Measurements from ENCODE around the gene NIPAL1. TPM values are rescaled to one million over a fixed set of nuclear protein-coding genes. Genes with fewer than 3 reads are reported as not detected.

The NIPAL1 gene
- total RNA-seq, 4 donors from 2014 or later, result 40.2 to 65.8 (median 60.0) TPM

GRCh38 chr4:48044298-48044697, 27.7 kb downstream of the NIPAL1 start:
- intact Hi-C loops (cut with DNase I; ENCODE audit: low total_unique reads), result no loop called here
- TF ChIP-seq CTCF (IDR thresholded peaks at IDR 0.05) (no peak), POLR2A (IDR thresholded peaks at IDR 0.05) (no peak)
- no peak overlapping the region for H3K4me3 ChIP-seq (ENCODE audit: low read depth, poor library complexity, severe bottlenecking)
- WGBS, 2 donors, result 80 to 82% methylated on average over 2 of the region's 2 CpGs
- no peak for DNase-seq (ENCODE audit: low spot score in 2 of 2)

DNA sequence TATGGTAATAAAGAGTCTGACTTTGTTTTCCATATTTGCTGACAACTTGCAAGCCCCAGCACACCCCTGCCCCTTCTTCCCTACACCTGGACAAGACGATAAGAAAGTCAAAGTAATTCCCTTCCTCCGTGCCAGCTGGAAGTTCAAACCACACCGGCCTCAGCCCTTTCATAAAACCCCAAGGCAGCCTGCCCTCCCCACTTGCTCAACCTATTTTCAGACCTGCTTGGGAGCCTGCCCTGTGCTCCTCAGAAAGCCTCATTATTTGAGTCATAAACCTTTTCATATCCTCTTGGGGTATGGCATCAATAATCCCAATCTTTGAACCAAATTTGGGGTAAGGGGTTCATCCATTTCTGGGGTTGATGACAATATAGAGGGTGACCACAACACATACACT, 29.5 kb downstream of the NIPAL1 start:
- WGBS, 2 donors, result 26 to 34% methylated on average over 3 of the region's 3 CpGs
- intact Hi-C loops (cut with DNase I; ENCODE audit: low total_unique reads), result no loop called here
- TF ChIP-seq POLR2A (IDR thresholded peaks at IDR 0.05) (no peak), CTCF (IDR thresholded peaks at IDR 0.05) (no peak)
- no peak overlapping the region for H3K4me3 ChIP-seq (ENCODE audit: low read depth, poor library complexity, severe bottlenecking)
- no peak for DNase-seq (ENCODE audit: low spot score in 2 of 2)

DNA sequence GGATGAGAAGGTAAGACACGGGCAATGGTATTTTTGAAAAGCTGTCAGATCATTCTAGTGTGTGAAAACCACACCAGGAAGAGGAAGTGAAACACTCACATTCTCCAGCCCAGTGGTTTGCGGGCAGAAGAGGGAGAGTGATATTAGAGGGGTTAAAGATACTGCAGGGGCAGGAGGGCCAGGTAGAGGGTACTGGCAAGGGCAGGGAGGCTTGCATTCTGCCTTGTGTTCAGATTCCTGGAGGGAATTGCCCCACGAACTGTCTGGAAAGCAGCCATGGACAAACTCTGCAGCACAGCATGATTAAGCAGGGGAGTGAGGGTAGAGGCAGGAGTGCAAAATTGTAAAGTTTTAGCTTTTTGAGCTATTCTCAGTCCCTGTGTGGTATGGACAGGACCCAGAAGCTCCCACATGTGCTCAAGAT, 30.9 kb downstream of the NIPAL1 start:
- intact Hi-C loops (cut with DNase I; ENCODE audit: low total_unique reads), result no loop called here
- WGBS, 2 donors, result 29 to 37% methylated on average over 3 of the region's 3 CpGs
- TF ChIP-seq POLR2A (IDR thresholded peaks at IDR 0.05) (no peak), CTCF (IDR thresholded peaks at IDR 0.05) (no peak)
- no peak overlapping the region for H3K4me3 ChIP-seq (ENCODE audit: low read depth, poor library complexity, severe bottlenecking)
- no peak for DNase-seq (ENCODE audit: low spot score in 2 of 2)

DNA sequence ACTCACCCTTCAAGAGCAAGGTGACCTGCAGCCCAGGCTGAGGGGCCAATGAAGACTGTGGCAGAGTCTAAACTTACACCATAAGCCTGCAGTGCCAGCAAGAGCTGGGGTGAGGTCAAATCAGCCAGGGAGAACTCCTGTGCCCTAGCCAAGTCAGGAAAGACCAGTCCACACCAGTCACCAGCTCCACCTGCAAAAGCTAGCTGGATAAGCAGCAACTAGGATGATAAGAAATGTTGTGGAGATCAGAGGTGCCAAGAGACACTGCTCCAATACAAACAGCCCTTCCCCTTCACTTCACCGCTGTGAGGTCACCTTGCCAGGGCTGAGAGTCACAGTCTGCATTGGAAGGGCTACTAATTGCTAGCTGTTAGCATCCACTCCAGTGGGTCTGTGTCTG, 31.3 kb downstream of the NIPAL1 start:
- intact Hi-C loops (cut with DNase I; ENCODE audit: low total_unique reads), result no loop called here
- DNase-seq (ENCODE audit: low spot score in 2 of 2), result no peak
- TF ChIP-seq POLR2A (IDR thresholded peaks at IDR 0.05) (no peak), CTCF (IDR thresholded peaks at IDR 0.05) (no peak)
- H3K4me3 ChIP-seq (ENCODE audit: low read depth, poor library complexity, severe bottlenecking), result no peak overlapping the region
- WGBS, 2 donors, result 68 to 69% methylated on average over 1 of the region's 1 CpG

DNA sequence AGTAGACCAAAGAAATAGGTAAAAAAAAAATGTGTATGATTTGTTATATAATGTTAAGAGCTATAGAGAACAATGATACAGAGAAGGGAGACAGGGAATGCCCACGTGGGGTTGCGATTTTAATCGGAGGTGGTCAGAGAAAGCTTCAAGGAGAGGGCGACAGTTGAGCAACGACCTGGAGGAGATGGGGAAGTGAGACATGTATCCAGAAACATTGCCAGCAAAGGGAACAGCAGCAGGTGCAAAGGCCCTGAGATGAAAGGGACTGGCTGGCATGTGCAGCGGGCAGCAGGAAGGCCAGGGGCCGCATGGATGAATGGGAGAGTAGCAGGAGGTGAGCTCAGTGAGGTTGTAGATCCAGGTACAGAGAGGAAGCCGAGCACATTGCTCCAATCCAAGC, 32.9 kb downstream of the NIPAL1 start:
- 79 to 83% methylated on average over 8 of the region's 8 CpGs for WGBS, 2 donors
- no peak for TF ChIP-seq POLR2A (IDR thresholded peaks at IDR 0.05)
- TF ChIP-seq CTCF (IDR thresholded peaks at IDR 0.05), result no peak

DNA sequence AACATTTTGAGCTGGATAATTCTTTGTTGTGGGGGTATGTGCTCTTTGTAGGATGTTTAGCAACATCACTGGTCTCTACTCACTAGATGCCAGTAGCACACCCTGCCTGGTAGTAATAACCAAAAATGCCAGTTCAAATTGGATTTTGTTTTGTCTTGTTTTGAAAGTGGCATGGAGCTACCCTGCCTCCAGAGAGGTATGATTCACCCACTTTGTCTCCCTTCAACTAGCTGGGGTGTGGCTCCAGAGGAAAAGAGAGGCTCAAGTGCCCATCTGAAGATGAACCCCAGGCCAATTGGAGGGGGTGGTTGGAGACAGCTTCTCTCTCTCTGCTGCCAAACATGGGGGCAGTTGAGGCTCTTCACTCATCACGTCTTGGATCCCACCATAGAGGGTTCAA, 34.5 kb downstream of the NIPAL1 start:
- no peak for DNase-seq (ENCODE audit: low spot score in 2 of 2)
- intact Hi-C loops (cut with DNase I; ENCODE audit: low total_unique reads), result no loop called here
- TF ChIP-seq POLR2A (IDR thresholded peaks at IDR 0.05) (no peak), CTCF (IDR thresholded peaks at IDR 0.05) (no peak)
- 80 to 81% methylated on average over 1 of the region's 1 CpG for WGBS, 2 donors
- H3K4me3 ChIP-seq (ENCODE audit: low read depth, poor library complexity, severe bottlenecking), result no peak overlapping the region

More for the DNA sequence above, 32.9 kb downstream of the NIPAL1 start:
- no peak for DNase-seq (ENCODE audit: low spot score in 2 of 2)
- no peak overlapping the region for H3K4me3 ChIP-seq (ENCODE audit: low read depth, poor library complexity, severe bottlenecking)
- intact Hi-C loops (cut with DNase I; ENCODE audit: low total_unique reads), result no loop called here

All from lower leg skin (tissue), 4 donors.